ENCODE measurements around the gene UNK. TPM values are rescaled to one million over a fixed set of nuclear protein-coding genes. Genes with fewer than 3 reads are reported as not detected.
A peak's percentile ranks its signal among the peaks of the same experiment; 100 is the strongest.

Gene UNK
- total and polyA plus RNA-seq, 2 of the 13 experiments (the other 11 are each of a cell fraction or from before 2014, with no cell fraction given) = 31.6 to 33.0 TPM

- peak; percentile 84; the same call in 1 of the 2 replicates for TF ChIP-seq FUBP1 (CRISPR knock-in tag; IDR thresholded peaks at IDR 0.05; ENCODE audit: borderline replicate concordance)
- TF ChIP-seq KDM3A (CRISPR knock-in tag; IDR thresholded peaks at IDR 0.05; ENCODE audit: low read depth) = peak; percentile 21; the same call in 1 of the 2 replicates
- no peak for TF ChIP-seq ZNF446 (CRISPR knock-in tag; IDR thresholded peaks at IDR 0.05)
- TF ChIP-seq ZNF607 (CRISPR knock-in tag; IDR thresholded peaks at IDR 0.05; ENCODE audit: borderline replicate concordance) = peak; percentile 97
- TF ChIP-seq ZSCAN30 (CRISPR knock-in tag; IDR thresholded peaks at IDR 0.05) = no peak; the same call in 1 of the 2 replicates
- peak; percentile 80; the same call in 1 of the 2 replicates for TF ChIP-seq HINFP (CRISPR knock-in tag; IDR thresholded peaks at IDR 0.05; ENCODE audit: low read depth)
- TF ChIP-seq ZNF800 (CRISPR knock-in tag; IDR thresholded peaks at IDR 0.05) = peak; percentile 75; the same call in 1 of the 2 replicates
- no peak; the same call in 1 of the 2 replicates for TF ChIP-seq STAG1 (CRISPR knock-in tag; IDR thresholded peaks at IDR 0.05)
- TF ChIP-seq ZNF639 (CRISPR knock-in tag; conservative IDR thresholded peaks at IDR 0.05) = no peak; the same call in 1 of the 2 replicates
- no peak for TF ChIP-seq ZNF549 (CRISPR knock-in tag; IDR thresholded peaks at IDR 0.05)
- TF ChIP-seq HDAC1 (CRISPR knock-in tag; IDR thresholded peaks at IDR 0.05) = peak; percentile 96
- no peak for TF ChIP-seq PHB2 (IDR thresholded peaks at IDR 0.05; ENCODE audit: partially characterized antibody)
- TF ChIP-seq ZNF737 (CRISPR knock-in tag; IDR thresholded peaks at IDR 0.05; ENCODE audit: borderline replicate concordance) = no peak
- TF ChIP-seq CBX2 (IDR thresholded peaks at IDR 0.05; ENCODE audit: low read depth, low read length) = no peak
- TF ChIP-seq CBX2 (CRISPR knock-in tag; IDR thresholded peaks at IDR 0.05; ENCODE audit: low read depth) = no peak
- TF ChIP-seq ZNF747 (CRISPR knock-in tag; IDR thresholded peaks at IDR 0.05; ENCODE audit: borderline replicate concordance) = peak; percentile 82; the same call in 1 of the 2 replicates
- TF ChIP-seq DZIP1 (CRISPR knock-in tag; IDR thresholded peaks at IDR 0.05) = no peak
- TF ChIP-seq ZEB1 (IDR thresholded peaks at IDR 0.05; ENCODE audit: insufficient replicate concordance, low read depth) = no peak
- peak; percentile 76 for TF ChIP-seq MAF1 (CRISPR knock-in tag; IDR thresholded peaks at IDR 0.05; ENCODE audit: borderline replicate concordance)
Measured at GRCh38 chr17:75855310-75856061, 70.9 kb downstream of the UNK start, which contains the start of gene WBP2 (continued).

Data from HepG2 (cell line).